Measurements from ENCODE around the gene SLC14A1. TPM values are rescaled to one million over a fixed set of nuclear protein-coding genes. Genes with fewer than 3 reads are reported as not detected.

The SLC14A1 gene
- total and polyA plus RNA-seq, 7 experiments from 2014 or later = 0.97 to 12.9 (median 3.2) TPM

DNA sequence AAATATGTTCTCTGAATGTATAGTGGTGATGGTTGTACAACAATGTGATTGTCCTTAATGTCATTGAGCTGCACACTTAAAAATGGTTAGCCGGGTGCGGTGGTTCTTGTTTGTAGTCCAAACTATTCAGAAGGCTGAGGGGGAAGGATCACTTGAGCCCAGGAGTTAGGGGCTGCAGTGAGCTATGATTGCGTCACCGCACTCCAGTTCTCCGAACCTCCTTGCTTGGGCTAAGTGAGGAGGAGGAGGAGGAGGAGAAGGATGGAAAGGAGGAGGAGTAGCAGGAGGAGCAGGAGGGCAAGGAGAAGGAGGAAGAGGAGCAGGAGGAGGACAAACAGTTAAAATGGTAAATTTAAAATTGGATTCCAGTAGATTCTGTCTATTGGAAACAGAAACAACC is 10.5 kb downstream of the SLC14A1 start:
- no peaks in the 10 kb centered on the region for H3K27me3 ChIP-seq (ENCODE audit: control insufficient read depth in 2 of 2, insufficient read depth in 2 of 2, low read length in 2 of 2)
- Mint-ChIP-seq H3K4me3 (no peak overlapping the region), H3K36me3 (peaks cover 0 to 14% (median 0%) of the 10 kb centered on the region in 5 donors), H3K9me3 (no peaks in the 10 kb centered on the region), H3K4me1 (no peaks in the 10 kb centered on the region), H3K27ac (no peak overlapping the region), H3K27me3 (peaks cover 0 to 3% (median 0%) of the 10 kb centered on the region in 5 donors)
- no peaks in the 10 kb centered on the region for H3K4me1 ChIP-seq (ENCODE audit: control insufficient read depth in 2 of 2, insufficient read depth in 2 of 2, low read length in 2 of 2)
- ChIA-PET POLR2A (no interaction called here), CTCF (no interaction called here)
- no peaks in the 10 kb centered on the region for H3K36me3 ChIP-seq (ENCODE audit: control insufficient read depth in 2 of 3, insufficient read depth in 3 of 3, low read length in 3 of 3)
- ATAC-seq = no peak
- H3K4me3 ChIP-seq (ENCODE audit: low read length) = no peak overlapping the region
- no peaks in the 10 kb centered on the region for H3K9me3 ChIP-seq (ENCODE audit: control insufficient read depth in 2 of 3, low read length in 3 of 3)
- intact Hi-C loops (cut with micrococcal nuclease) = no loop called here
- DNase-seq = no peak
- no peak overlapping the region for H3K27ac ChIP-seq (ENCODE audit: low read depth, low read length)

GRCh38 chr18:45734944-45735343 is 11.0 kb downstream of the SLC14A1 start:
- intact Hi-C loops (cut with micrococcal nuclease) = loop anchor here in 1 of 2 donors (5.0 kb wide), 1 partner anchor 147 kb away; no protein-coding TSS in a partner anchor

DNA sequence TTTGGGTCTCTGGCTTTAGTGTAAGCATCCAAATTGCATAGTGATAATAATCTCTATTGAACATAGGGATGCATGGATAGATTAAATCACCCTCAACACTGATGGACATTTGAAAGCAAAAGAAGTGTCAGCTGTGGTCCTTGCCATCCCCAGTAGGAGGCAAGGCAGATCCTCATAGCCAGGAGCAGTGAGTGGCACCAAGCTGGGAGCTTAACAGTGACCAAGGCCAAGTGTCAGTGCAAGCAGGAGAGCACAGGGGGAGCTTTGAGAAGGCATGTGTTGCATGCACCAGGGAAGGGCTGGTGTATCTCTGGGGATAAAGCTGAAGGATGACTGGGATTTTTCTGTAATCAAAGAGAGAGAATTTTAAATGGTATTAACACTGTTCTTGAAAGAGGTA is 14.7 kb downstream of the SLC14A1 start:
- ChIA-PET POLR2A (no interaction called here), CTCF (no interaction called here)
- ATAC-seq (no peak), DNase-seq (no peak)
- no peaks in the 10 kb centered on the region for H3K27me3 ChIP-seq (ENCODE audit: control insufficient read depth in 2 of 2, insufficient read depth in 2 of 2, low read length in 2 of 2)
- Mint-ChIP-seq H3K36me3 (peaks cover 0 to 30% (median 0%) of the 10 kb centered on the region in 5 donors), H3K4me3 (no peak overlapping the region), H3K4me1 (no peaks in the 10 kb centered on the region), H3K27ac (no peak overlapping the region), H3K27me3 (no peaks in the 10 kb centered on the region), H3K9me3 (no peaks in the 10 kb centered on the region)
- intact Hi-C loops (cut with micrococcal nuclease) = loop anchor here in 1 of 2 donors (5.0 kb wide), 1 partner anchor 144 kb away; no protein-coding TSS in a partner anchor
- H3K4me1 ChIP-seq (ENCODE audit: control insufficient read depth in 2 of 2, insufficient read depth in 2 of 2, low read length in 2 of 2) = no peaks in the 10 kb centered on the region
- no peak overlapping the region for H3K27ac ChIP-seq (ENCODE audit: low read depth, low read length)
- no peaks in the 10 kb centered on the region for H3K9me3 ChIP-seq (ENCODE audit: control insufficient read depth in 2 of 3, low read length in 3 of 3)
- no peak overlapping the region for H3K4me3 ChIP-seq (ENCODE audit: low read length)
- H3K36me3 ChIP-seq (ENCODE audit: control insufficient read depth in 2 of 3, insufficient read depth in 3 of 3, low read length in 3 of 3) = no peaks in the 10 kb centered on the region

More at GRCh38 chr18:45734944-45735343, 11.0 kb downstream of the SLC14A1 start:
- Histone ChIP-seq H3K9me3 (ENCODE audit: control insufficient read depth in 2 of 3, low read length in 3 of 3) (no peaks in the 10 kb centered on the region), H3K27ac (ENCODE audit: low read depth, low read length) (no peak overlapping the region), H3K36me3 (ENCODE audit: control insufficient read depth in 2 of 3, insufficient read depth in 3 of 3, low read length in 3 of 3) (no peaks in the 10 kb centered on the region), H3K4me3 (ENCODE audit: low read length) (no peak overlapping the region), H3K4me1 (ENCODE audit: control insufficient read depth in 2 of 2, insufficient read depth in 2 of 2, low read length in 2 of 2) (no peaks in the 10 kb centered on the region), H3K27me3 (ENCODE audit: control insufficient read depth in 2 of 2, insufficient read depth in 2 of 2, low read length in 2 of 2) (no peaks in the 10 kb centered on the region)
- H3K27ac Mint-ChIP-seq = no peak overlapping the region
- H3K4me3 Mint-ChIP-seq = no peak overlapping the region
- peaks cover 0 to 19% (median 0%) of the 10 kb centered on the region in 5 donors for H3K36me3 Mint-ChIP-seq
- POLR2A ChIA-PET = no interaction called here
- peaks cover 0 to 3% (median 0%) of the 10 kb centered on the region in 5 donors for H3K27me3 Mint-ChIP-seq
- ATAC-seq (no peak), DNase-seq (no peak)
- H3K9me3 Mint-ChIP-seq = no peaks in the 10 kb centered on the region
- CTCF ChIA-PET = no interaction called here
- no peaks in the 10 kb centered on the region for H3K4me1 Mint-ChIP-seq

DNA sequence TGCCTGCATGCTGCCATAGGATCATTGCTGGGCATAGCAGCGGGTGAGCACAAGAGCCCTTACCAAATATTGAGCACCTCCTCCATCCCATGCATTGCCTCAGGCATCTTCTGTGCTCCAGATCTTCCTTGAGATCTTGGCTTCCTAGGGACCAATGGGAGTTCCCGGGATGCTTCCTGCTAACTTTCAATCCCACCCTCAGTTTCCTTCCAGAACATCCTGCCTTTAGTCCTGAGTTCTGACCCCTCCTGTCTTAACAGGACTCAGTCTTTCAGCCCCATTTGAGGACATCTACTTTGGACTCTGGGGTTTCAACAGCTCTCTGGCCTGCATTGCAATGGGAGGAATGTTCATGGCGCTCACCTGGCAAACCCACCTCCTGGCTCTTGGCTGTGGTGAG is 15.3 kb downstream of the SLC14A1 start:
- peaks cover 0 to 30% (median 0%) of the 10 kb centered on the region in 5 donors for H3K36me3 Mint-ChIP-seq
- Histone ChIP-seq H3K27ac (ENCODE audit: low read depth, low read length) (no peak overlapping the region), H3K36me3 (ENCODE audit: control insufficient read depth in 2 of 3, insufficient read depth in 3 of 3, low read length in 3 of 3) (no peaks in the 10 kb centered on the region), H3K27me3 (ENCODE audit: control insufficient read depth in 2 of 2, insufficient read depth in 2 of 2, low read length in 2 of 2) (no peaks in the 10 kb centered on the region), H3K4me1 (ENCODE audit: control insufficient read depth in 2 of 2, insufficient read depth in 2 of 2, low read length in 2 of 2) (no peaks in the 10 kb centered on the region), H3K4me3 (ENCODE audit: low read length) (no peak overlapping the region), H3K9me3 (ENCODE audit: control insufficient read depth in 2 of 3, low read length in 3 of 3) (no peaks in the 10 kb centered on the region)
- H3K9me3 Mint-ChIP-seq = no peaks in the 10 kb centered on the region
- no peaks in the 10 kb centered on the region for H3K27me3 Mint-ChIP-seq
- no peak for ATAC-seq
- no peaks in the 10 kb centered on the region for H3K4me1 Mint-ChIP-seq
- ChIA-PET CTCF (no interaction called here), POLR2A (no interaction called here)
- DNase-seq = no peak
- H3K27ac Mint-ChIP-seq = no peak overlapping the region
- H3K4me3 Mint-ChIP-seq = no peak overlapping the region
- intact Hi-C loops (cut with micrococcal nuclease) = loop anchor here in 1 of 2 donors (5.0 kb wide), 1 partner anchor 143 kb away; no protein-coding TSS in a partner anchor

DNA sequence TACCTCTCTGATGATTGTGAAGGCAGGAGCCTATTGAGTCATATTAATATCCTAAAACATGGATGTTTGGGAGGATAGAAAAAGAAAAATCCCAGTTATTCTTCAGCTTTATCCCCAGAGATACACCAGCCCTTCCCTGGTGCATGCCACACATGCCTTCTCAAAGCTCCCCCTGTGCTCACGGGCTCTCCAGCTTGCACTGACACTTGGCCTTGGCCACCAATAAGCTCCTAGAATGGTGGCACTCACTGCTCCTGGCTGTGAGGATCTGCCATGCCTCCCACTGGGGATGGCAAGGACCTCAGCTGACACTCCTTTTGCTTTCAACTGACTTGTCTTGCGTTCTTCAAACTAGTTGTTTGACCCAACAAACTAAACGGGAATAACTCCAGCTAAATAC is 15.9 kb downstream of the SLC14A1 start:
- H3K9me3 ChIP-seq (ENCODE audit: control insufficient read depth in 2 of 3, low read length in 3 of 3) = no peaks in the 10 kb centered on the region
- intact Hi-C loops (cut with micrococcal nuclease) = loop anchor here in 1 of 2 donors (5.0 kb wide), 1 partner anchor 142 kb away; no protein-coding TSS in a partner anchor
- DNase-seq (no peak), ATAC-seq (no peak)
- CTCF ChIA-PET = no interaction called here
- POLR2A ChIA-PET = no interaction called here
- no peaks in the 10 kb centered on the region for H3K36me3 ChIP-seq (ENCODE audit: control insufficient read depth in 2 of 3, insufficient read depth in 3 of 3, low read length in 3 of 3)
- Mint-ChIP-seq H3K36me3 (peaks cover 0 to 30% (median 0%) of the 10 kb centered on the region in 5 donors), H3K9me3 (no peaks in the 10 kb centered on the region), H3K4me3 (no peak overlapping the region), H3K4me1 (no peaks in the 10 kb centered on the region), H3K27me3 (no peaks in the 10 kb centered on the region), H3K27ac (no peak overlapping the region)
- no peaks in the 10 kb centered on the region for H3K27me3 ChIP-seq (ENCODE audit: control insufficient read depth in 2 of 2, insufficient read depth in 2 of 2, low read length in 2 of 2)
- H3K4me1 ChIP-seq (ENCODE audit: control insufficient read depth in 2 of 2, insufficient read depth in 2 of 2, low read length in 2 of 2) = no peaks in the 10 kb centered on the region
- no peak overlapping the region for H3K4me3 ChIP-seq (ENCODE audit: low read length)
- H3K27ac ChIP-seq (ENCODE audit: low read depth, low read length) = no peak overlapping the region

DNA sequence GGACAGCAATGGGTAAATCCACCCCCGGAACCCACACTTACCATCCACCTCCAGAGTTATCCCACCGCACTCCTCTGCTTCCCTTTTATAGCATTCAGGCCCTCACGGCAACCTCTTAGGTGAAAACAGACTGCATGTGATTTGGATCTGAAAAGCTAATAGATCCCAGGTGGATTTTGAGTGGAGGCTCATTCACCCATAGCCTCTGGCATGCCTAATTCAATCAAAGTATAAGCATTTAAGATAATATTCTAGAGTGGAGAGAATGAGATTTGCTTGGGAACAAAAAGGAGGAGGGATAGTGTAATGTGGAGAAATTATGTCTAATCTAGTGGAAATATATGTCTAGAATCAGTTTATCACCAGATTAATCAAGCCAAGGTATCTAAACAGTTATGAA is 17.1 kb downstream of the SLC14A1 start:
- H3K27me3 Mint-ChIP-seq = no peaks in the 10 kb centered on the region
- Histone ChIP-seq H3K4me1 (ENCODE audit: control insufficient read depth in 2 of 2, insufficient read depth in 2 of 2, low read length in 2 of 2) (no peaks in the 10 kb centered on the region), H3K27me3 (ENCODE audit: control insufficient read depth in 2 of 2, insufficient read depth in 2 of 2, low read length in 2 of 2) (no peaks in the 10 kb centered on the region), H3K36me3 (ENCODE audit: control insufficient read depth in 2 of 3, insufficient read depth in 3 of 3, low read length in 3 of 3) (no peaks in the 10 kb centered on the region), H3K27ac (ENCODE audit: low read depth, low read length) (no peak overlapping the region), H3K4me3 (ENCODE audit: low read length) (no peak overlapping the region), H3K9me3 (ENCODE audit: control insufficient read depth in 2 of 3, low read length in 3 of 3) (no peaks in the 10 kb centered on the region)
- DNase-seq (no peak), ATAC-seq (no peak)
- H3K36me3 Mint-ChIP-seq = peaks cover 0 to 30% (median 0%) of the 10 kb centered on the region in 5 donors
- CTCF ChIA-PET = no interaction called here
- H3K27ac Mint-ChIP-seq = no peak overlapping the region
- no peaks in the 10 kb centered on the region for H3K9me3 Mint-ChIP-seq
- no peaks in the 10 kb centered on the region for H3K4me1 Mint-ChIP-seq
- H3K4me3 Mint-ChIP-seq = no peak overlapping the region
- POLR2A ChIA-PET = no interaction called here
- intact Hi-C loops (cut with micrococcal nuclease) = no loop called here

- CTCF ChIA-PET = no interaction called here
- H3K4me1 Mint-ChIP-seq = no peaks in the 10 kb centered on the region
- Histone ChIP-seq H3K4me1 (ENCODE audit: control insufficient read depth in 2 of 2, insufficient read depth in 2 of 2, low read length in 2 of 2) (no peaks in the 10 kb centered on the region), H3K27me3 (ENCODE audit: control insufficient read depth in 2 of 2, insufficient read depth in 2 of 2, low read length in 2 of 2) (no peaks in the 10 kb centered on the region), H3K27ac (ENCODE audit: low read depth, low read length) (no peak overlapping the region), H3K4me3 (ENCODE audit: low read length) (no peak overlapping the region), H3K36me3 (ENCODE audit: control insufficient read depth in 2 of 3, insufficient read depth in 3 of 3, low read length in 3 of 3) (no peaks in the 10 kb centered on the region), H3K9me3 (ENCODE audit: control insufficient read depth in 2 of 3, low read length in 3 of 3) (no peaks in the 10 kb centered on the region)
- peaks cover 0 to 3% (median 0%) of the 10 kb centered on the region in 5 donors for H3K27me3 Mint-ChIP-seq
- intact Hi-C loops (cut with micrococcal nuclease) = no loop called here
- H3K4me3 Mint-ChIP-seq = no peak overlapping the region
- DNase-seq (no peak), ATAC-seq (no peak)
- H3K36me3 Mint-ChIP-seq = peaks cover 0 to 11% (median 0%) of the 10 kb centered on the region in 5 donors
- POLR2A ChIA-PET = no interaction called here
- no peaks in the 10 kb centered on the region for H3K9me3 Mint-ChIP-seq
- H3K27ac Mint-ChIP-seq = no peak overlapping the region
These were observed 22.0 kb downstream of the SLC14A1 start for GRCh38 chr18:45745817-45746461.
